Ovary (tissue), 9 donors: Measurements from ENCODE around the gene PMEL. TPM values are rescaled to one million over a fixed set of nuclear protein-coding genes. Genes with fewer than 3 reads are reported as not detected.
A peak's percentile ranks its signal among the peaks of the same experiment; 100 is the strongest.

Experiments used
- DNase-seq, 5 donors: peaks; one replicate each; pipeline ENCODE4 v3.0.0-alpha.2; 2019 to 2020
- H3K27ac ChIP-seq, 2 donors: fragments of 200-600 bp; one replicate each; pipeline versions ENCODE4 v1.5.1 to v1.8.0; 2019 to 2022
- H3K27me3 ChIP-seq: fragments of 200-600 bp; one replicate; pipeline ENCODE4 v1.8.0; 2022
- H3K36me3 ChIP-seq: fragments of 200-600 bp; sonication (generic); one replicate; pipeline ENCODE4 v1.5.1; 2019
- H3K4me1 ChIP-seq: one replicate; pipeline ENCODE4 v1.8.1; 2013; ENCODE audit warnings: mild to moderate bottlenecking, moderate library complexity; ENCODE audit not compliant: insufficient read depth
- H3K4me3 ChIP-seq: fragments of 200-600 bp; sonication (generic); one replicate; pipeline ENCODE4 v1.5.1; 2017
- H3K9me3 ChIP-seq, 2 donors: fragments of 200-600 bp in 1 of 2; sonication (generic) in 1 of 2; one replicate each; pipeline versions ENCODE4 v1.5.1 to v1.8.1; 2013 to 2019; ENCODE audit warnings: mild to moderate bottlenecking in 1 of 2, moderate library complexity in 1 of 2
- EP300 ChIP-seq: sonication (generic); formaldehyde crosslinking; IDR thresholded peaks from one replicate; pipeline ENCODE4 v1.6.1; 2017; ENCODE audit warnings: antibody characterized with exemption
- POLR2A ChIP-seq: fragments of 450-650 bp; IDR thresholded peaks from one replicate; pipeline ENCODE4 v1.6.1; 2017; ENCODE audit warnings: antibody characterized with exemption, mild to moderate bottlenecking, moderate library complexity
- WGBS, 3 donors: extraction: QIAGEN DNeasy Blood & Tissue Kit in 1 of 3; methylation state at CpG; one replicate each; pipeline versions ENCODE4 v1.1.5 to v1.1.7; 2013 to 2017; 5-methylcytosine and 5-hydroxymethylcytosine counted together
- intact Hi-C, 4 donors: fragments of 100-400 bp; cut with DNase I; formaldehyde crosslinking; loops; one replicate each; pipeline versions ENCODE4 v1.11.0 to v1.15.1; 2022 to 2023
- polyA plus RNA-seq, 2 donors: library from polyadenylated mRNA; stranded (reverse); fragments of 200-250 nt in 1 of 2; fragments of 350-450 nt in 1 of 2; fragmentation: Illumina TruSeq in 1 of 2; extraction: RNeasy Lipid Tissue Mini Kit (QIAGEN cat#74804) in 1 of 2; gene quantifications; one replicate each; pipeline ENCODE4 v1.2.3, GENCODE V29; 2013 to 2014
- total RNA-seq, 7 donors: library from RNA; depleted of rRNA in 2 of 7; stranded (reverse); fragments of >200 nt in 2 of 7; fragmentation: NEBNext Ultra II Directional in 3 of 7; extraction: Animal tissue kit (Norgen Biotek cat#: 25700) in 3 of 7; gene quantifications; one replicate each; pipeline versions ENCODE4 v1.1.0 to v1.2.4, GENCODE V29; 2016 to 2023
- TF ChIP-seq, protein P1 (sequence below), 3 donors: fragments of 450-650 bp in 2 of 3; fragments of 200-600 bp in 1 of 3; IDR thresholded peaks; one replicate each; pipeline versions ENCODE4 v1.5.1 to v1.8.0; 2016 to 2022; ENCODE audit warnings: antibody characterized with exemption in 3 of 3, mild to moderate bottlenecking in 1 of 3
- donor health status: DM: no; HTN: no; CAD: no; lungs with moderate emphysema.
- donor health status: DM: no; HTN: no; CAD: no.
- donor health status: Bipolar disorder and iron deficiency.
- donor health status: DM: yes; HTN: yes; CAD: no.
- donor health status: DM: no; HTN: no; CAD: no.
- donor health status: DM: yes; HTN: yes; CAD: no.

Gene PMEL
- total and polyA plus RNA-seq, 9 donors = 2.0 to 11.5 (median 3.6) TPM

DNA sequence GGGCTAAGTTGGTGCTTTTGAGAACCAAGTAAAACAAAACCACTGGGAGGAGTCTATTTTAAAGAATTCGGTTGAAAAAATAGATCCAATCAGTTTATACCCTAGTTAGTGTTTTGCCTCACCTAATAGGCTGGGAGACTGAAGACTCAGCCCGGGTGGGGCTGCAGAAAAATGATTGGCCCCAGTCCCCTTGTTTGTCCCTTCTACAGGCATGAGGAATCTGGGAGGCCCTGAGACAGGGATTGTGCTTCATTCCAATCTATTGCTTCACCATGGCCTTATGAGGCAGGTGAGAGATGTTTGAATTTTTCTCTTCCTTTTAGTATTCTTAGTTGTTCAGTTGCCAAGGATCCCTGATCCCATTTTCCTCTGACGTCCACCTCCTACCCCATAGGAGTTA is 6.2 kb upstream of the PMEL start:
- no peak for DNase-seq
- Histone ChIP-seq H3K36me3 (no peaks in the 10 kb centered on the region), H3K27ac (no peak overlapping the region), H3K4me1 (peaks cover 9% of the 10 kb centered on the region), H3K9me3 (no peaks in the 10 kb centered on the region), H3K27me3 (no peaks in the 10 kb centered on the region), H3K4me3 (no peak overlapping the region)
- TF ChIP-seq EP300 (no peak), POLR2A (no peak)
- TF ChIP-seq, protein P1, sequence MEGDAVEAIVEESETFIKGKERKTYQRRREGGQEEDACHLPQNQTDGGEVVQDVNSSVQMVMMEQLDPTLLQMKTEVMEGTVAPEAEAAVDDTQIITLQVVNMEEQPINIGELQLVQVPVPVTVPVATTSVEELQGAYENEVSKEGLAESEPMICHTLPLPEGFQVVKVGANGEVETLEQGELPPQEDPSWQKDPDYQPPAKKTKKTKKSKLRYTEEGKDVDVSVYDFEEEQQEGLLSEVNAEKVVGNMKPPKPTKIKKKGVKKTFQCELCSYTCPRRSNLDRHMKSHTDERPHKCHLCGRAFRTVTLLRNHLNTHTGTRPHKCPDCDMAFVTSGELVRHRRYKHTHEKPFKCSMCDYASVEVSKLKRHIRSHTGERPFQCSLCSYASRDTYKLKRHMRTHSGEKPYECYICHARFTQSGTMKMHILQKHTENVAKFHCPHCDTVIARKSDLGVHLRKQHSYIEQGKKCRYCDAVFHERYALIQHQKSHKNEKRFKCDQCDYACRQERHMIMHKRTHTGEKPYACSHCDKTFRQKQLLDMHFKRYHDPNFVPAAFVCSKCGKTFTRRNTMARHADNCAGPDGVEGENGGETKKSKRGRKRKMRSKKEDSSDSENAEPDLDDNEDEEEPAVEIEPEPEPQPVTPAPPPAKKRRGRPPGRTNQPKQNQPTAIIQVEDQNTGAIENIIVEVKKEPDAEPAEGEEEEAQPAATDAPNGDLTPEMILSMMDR (IDR thresholded peaks at IDR 0.05) = no peak
- intact Hi-C loops = loop anchor here in 1 of 4 donors (5.0 kb wide), 1 partner anchor 40 kb away; the partner anchor contains the start of gene DGKA
- 27 to 47% (median 36%) methylated on average over 3 of the region's 3 CpGs for WGBS, 3 donors

DNA sequence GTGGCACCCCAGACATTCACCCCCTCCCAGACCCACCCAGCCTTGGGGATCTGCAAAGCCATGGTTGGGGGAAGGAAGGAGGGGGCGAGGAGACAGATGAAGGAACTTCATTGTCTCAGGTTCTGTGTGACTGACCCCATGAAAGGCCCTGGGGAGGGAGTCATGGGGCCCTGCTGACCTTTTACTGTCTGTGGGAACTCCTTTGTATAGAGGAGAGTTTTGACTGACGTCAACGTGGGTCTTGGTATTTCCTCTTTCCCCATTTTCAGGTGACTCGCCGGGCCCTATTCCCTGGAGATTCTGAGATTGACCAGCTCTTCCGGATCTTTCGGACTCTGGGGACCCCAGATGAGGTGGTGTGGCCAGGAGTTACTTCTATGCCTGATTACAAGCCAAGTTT is 4.9 kb upstream of the PMEL start:
- no peak overlapping the region for H3K27ac ChIP-seq
- H3K4me1 ChIP-seq = peaks cover 9% of the 10 kb centered on the region

DNA sequence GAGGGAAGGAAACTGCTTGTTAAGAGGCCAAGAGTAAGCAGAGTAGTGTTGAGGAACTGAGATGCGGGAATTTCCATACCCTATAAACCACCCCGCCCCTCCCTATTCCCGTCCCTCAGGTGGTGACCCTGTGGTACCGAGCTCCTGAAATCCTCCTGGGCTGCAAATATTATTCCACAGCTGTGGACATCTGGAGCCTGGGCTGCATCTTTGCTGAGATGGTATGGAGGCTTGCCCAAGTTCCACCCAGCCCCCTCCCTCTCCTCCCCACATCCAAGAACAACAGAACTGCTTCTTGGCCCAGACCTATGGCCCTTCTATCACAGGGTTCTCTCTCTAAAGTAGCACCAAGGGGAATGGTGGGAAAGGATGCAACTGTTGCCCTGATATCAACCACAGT is 3.5 kb upstream of the PMEL start:
- Histone ChIP-seq H3K9me3 (no peaks in the 10 kb centered on the region), H3K27me3 (no peaks in the 10 kb centered on the region), H3K4me1 (peaks cover 9% of the 10 kb centered on the region), H3K4me3 (no peak overlapping the region), H3K36me3 (no peaks in the 10 kb centered on the region), H3K27ac (no peak overlapping the region)
- no peak for TF ChIP-seq POLR2A
- TF ChIP-seq, protein P1 (IDR thresholded peaks at IDR 0.05) = no peak
- TF ChIP-seq EP300 = no peak
- intact Hi-C loops = no loop called here
- 12 to 46% (median 39%) methylated on average over 4 of the region's 4 CpGs for WGBS, 3 donors
- DNase-seq = no peak

More for the DNA sequence above, 4.9 kb upstream of the PMEL start:
- intact Hi-C loops = loop anchor here in 1 of 4 donors (5.0 kb wide), 1 partner anchor 38 kb away; the partner anchor contains the start of gene DGKA
- no peak for DNase-seq
- H3K36me3 ChIP-seq = no peaks in the 10 kb centered on the region
- H3K9me3 ChIP-seq = no peaks in the 10 kb centered on the region
- no peaks in the 10 kb centered on the region for H3K27me3 ChIP-seq
- H3K4me3 ChIP-seq = no peak overlapping the region
- TF ChIP-seq, protein P1 (IDR thresholded peaks at IDR 0.05) = no peak
- no peak for TF ChIP-seq POLR2A
- TF ChIP-seq EP300 = no peak
- 88 to 90% (median 89%) methylated on average over 7 of the region's 7 CpGs for WGBS, 3 donors

DNA sequence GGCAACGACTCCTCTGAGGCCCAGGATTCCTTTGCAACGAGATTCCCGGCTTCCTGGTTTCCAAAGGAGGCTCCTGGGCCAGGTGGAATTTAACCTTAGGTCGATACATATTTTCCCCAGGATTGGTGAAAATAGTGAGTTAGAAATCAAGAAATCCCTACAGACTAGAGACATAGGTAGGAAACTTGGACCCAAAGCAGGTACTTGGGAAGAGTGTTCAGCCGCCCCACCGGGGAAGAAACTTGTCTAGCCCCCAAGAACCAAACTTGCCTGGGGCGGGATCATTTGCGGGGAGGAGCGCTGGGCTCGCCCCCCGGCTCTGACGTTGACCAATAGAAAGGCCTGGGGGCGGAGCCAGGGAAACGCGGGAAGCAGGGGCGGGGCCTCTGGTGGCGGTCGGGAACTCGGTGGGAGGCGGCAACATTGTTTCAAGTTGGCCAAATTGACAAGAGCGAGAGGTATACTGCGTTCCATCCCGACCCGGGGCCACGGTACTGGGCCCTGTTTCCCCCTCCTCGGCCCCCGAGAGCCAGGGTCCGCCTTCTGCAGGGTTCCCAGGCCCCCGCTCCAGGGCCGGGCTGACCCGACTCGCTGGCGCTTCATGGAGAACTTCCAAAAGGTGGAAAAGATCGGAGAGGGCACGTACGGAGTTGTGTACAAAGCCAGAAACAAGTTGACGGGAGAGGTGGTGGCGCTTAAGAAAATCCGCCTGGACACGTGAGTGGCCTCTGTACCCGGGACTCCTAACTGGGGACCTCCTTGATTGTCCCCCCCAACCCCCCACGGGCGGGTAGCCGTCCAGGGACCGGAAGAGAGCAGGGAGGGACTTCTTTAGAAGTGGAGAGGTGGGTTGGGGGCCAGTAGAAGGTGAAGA is 803 bp upstream of the PMEL start, which contains the start of gene CDK2:
Gene CDK2 (plus strand): TSS at position 423 of the 874 bp plus-strand sequence. CDS start 179 bp downstream, at position 602.
- Histone ChIP-seq H3K27ac (peak within 1 kb of the TSS; percentile 59 to 89), H3K9me3 (no peaks in the 10 kb centered on the region), H3K4me1 (peaks cover 9% of the 10 kb centered on the region), H3K27me3 (no peaks in the 10 kb centered on the region), H3K4me3 (peak within 1 kb of the TSS; percentile 73), H3K36me3 (no peaks in the 10 kb centered on the region)
- TF ChIP-seq POLR2A = peak; percentile 94
- TF ChIP-seq, protein P1 (IDR thresholded peaks at IDR 0.05) = no peak
- TF ChIP-seq EP300 = peak; percentile 72
- peak; percentile 95 to 98 (median 97) for DNase-seq
- intact Hi-C loops = no loop called here
- WGBS, 3 donors = 0 to 1% (median 0%) methylated on average over 45 of the region's 45 CpGs
